Caco-2 (cell line): ENCODE results near the gene TRIM2. TPM values are rescaled to one million over a fixed set of nuclear protein-coding genes. Genes with fewer than 3 reads are reported as not detected.

Experiments
- BruUV-seq: library from RNA; stranded (reverse); fragments of 400-500 nt; replicated peaks from 2 replicates; lab custom pipeline; 2021; lab: Mats Ljungman, UMichigan
- CTCF ChIA-PET: fragments of 300-600 bp; sonication (Branson Sonifier 250); formaldehyde crosslinking; loops from one replicate; lab custom pipeline; 2022; ENCODE audit warnings: antibody characterized with exemption; lab: Charles Lee
- POLR2A ChIA-PET: fragments of 300-600 bp; sonication (Branson Sonifier 250); formaldehyde crosslinking; loops from one replicate; lab custom pipeline; 2022; ENCODE audit warnings: antibody characterized with exemption; lab: Charles Lee
- DNase-seq, 2 experiments: peaks; one replicate each; pipeline versions ENCODE4 v3.0.0 to v3.0.0-alpha.2; 2020 to 2022
- H3K27me3 ChIP-seq: replicated peaks from 2 replicates; pipeline ENCODE4 v1.6.0; 2011; ENCODE audit warnings: low read length; ENCODE audit not compliant: control insufficient read depth, insufficient read depth
- H3K36me3 ChIP-seq: 2 replicates; pipeline ENCODE4 v1.5.1; 2011; ENCODE audit warnings: low read length; ENCODE audit not compliant: control insufficient read depth, insufficient read depth
- H3K4me1 ChIP-seq: fragments of 250-450 bp; sonication (Bioruptor Pico); 2 replicates; pipeline ENCODE4 v1.5.1; 2020; ENCODE audit warnings: mild to moderate bottlenecking
- H3K4me3 ChIP-seq: 2 replicates; pipeline ENCODE4 v1.5.1; 2011; ENCODE audit warnings: low read depth, mild to moderate bottlenecking, control low read depth, low read length
- H3K9me3 ChIP-seq: fragments of 250-450 bp; sonication (Bioruptor Pico); 2 replicates; pipeline ENCODE4 v1.5.1; 2020; ENCODE audit warnings: mild to moderate bottlenecking, moderate library complexity
- H3K27ac Mint-ChIP-seq: one replicate; pipeline ENCODE4 v1.8.0; 2022; ENCODE audit warnings: mixed read lengths; ENCODE audit not compliant: unreplicated experiment
- H3K27me3 Mint-ChIP-seq: one replicate; pipeline ENCODE4 v1.8.0; 2022; ENCODE audit warnings: mixed read lengths; ENCODE audit not compliant: insufficient read depth, unreplicated experiment
- H3K36me3 Mint-ChIP-seq: one replicate; pipeline ENCODE4 v1.8.0; 2022; ENCODE audit warnings: mild to moderate bottlenecking, mixed read lengths; ENCODE audit not compliant: insufficient read depth, unreplicated experiment
- H3K4me1 Mint-ChIP-seq: one replicate; pipeline ENCODE4 v1.8.0; 2022; ENCODE audit warnings: low read depth, mixed read lengths; ENCODE audit not compliant: unreplicated experiment
- H3K4me3 Mint-ChIP-seq: one replicate; pipeline ENCODE4 v1.8.0; 2022; ENCODE audit warnings: mild to moderate bottlenecking, moderate library complexity, mixed read lengths; ENCODE audit not compliant: unreplicated experiment
- H3K9me3 Mint-ChIP-seq: one replicate; pipeline ENCODE4 v1.8.0; 2022; ENCODE audit warnings: mixed read lengths; ENCODE audit not compliant: unreplicated experiment
- intact Hi-C: fragments of 100-400 bp; cut with micrococcal nuclease; formaldehyde crosslinking; loops from one replicate; pipeline ENCODE4 v1.10.0; 2022; ENCODE audit not compliant: unreplicated experiment
- total RNA-seq: library from RNA; stranded (reverse); gene quantifications from 2 replicates; pipeline ENCODE4 v1.2.3, GENCODE V29; 2022
- TF ChIP-seq, protein P1 (sequence below), 2 experiments: fragments of 200-600 bp in 1 of 2; IDR thresholded peaks; 1 replicate in 1 of 2; 2 replicates in 1 of 2; pipeline versions ENCODE4 v1.5.1 to v1.8.0; 2011 to 2022; ENCODE audit warnings: antibody characterized with exemption in 1 of 2, control low read depth in 1 of 2, inconsistent platforms in 1 of 2, low read depth in 1 of 2, low read length in 1 of 2, mild to moderate bottlenecking in 1 of 2, moderate library complexity in 1 of 2; ENCODE audit not compliant: insufficient read depth in 1 of 2, severe bottlenecking in 1 of 2, unreplicated experiment in 1 of 2

Gene TRIM2
- total RNA-seq, 1 experiment from 2014 or later, result 62.3 TPM

DNA sequence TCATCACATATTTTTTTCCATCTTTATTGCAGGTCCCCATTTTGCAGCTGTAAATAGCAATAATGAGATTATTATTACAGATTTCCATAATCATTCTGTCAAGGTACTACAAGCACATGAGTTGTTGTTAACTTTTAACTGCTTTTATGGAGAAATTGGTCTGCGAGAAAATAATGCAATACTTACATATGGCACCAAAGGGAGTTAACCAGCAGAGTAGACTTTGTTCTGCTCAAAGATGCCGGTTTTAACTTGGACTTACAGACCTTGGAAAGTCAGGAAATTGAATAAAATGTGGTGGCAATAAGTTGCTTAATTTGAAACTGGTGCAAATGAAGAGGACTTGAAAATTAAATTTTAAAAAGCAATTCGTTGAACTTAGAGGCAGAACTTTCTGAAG, 119.8 kb downstream of the TRIM2 start:
- H3K9me3 Mint-ChIP-seq, result no peaks in the 10 kb centered on the region
- H3K4me1 Mint-ChIP-seq, result no peaks in the 10 kb centered on the region
- Histone ChIP-seq H3K4me1 (no peaks in the 10 kb centered on the region), H3K4me3 (no peak overlapping the region), H3K9me3 (no peaks in the 10 kb centered on the region), H3K36me3 (no peaks in the 10 kb centered on the region), H3K27me3 (no peaks in the 10 kb centered on the region)
- peaks cover 15% of the 10 kb centered on the region for H3K36me3 Mint-ChIP-seq
- H3K27me3 Mint-ChIP-seq, result no peaks in the 10 kb centered on the region
- intact Hi-C loops, result no loop called here
- no peak overlapping the region for H3K4me3 Mint-ChIP-seq
- POLR2A ChIA-PET, result no interaction called here
- TF ChIP-seq, protein P1, sequence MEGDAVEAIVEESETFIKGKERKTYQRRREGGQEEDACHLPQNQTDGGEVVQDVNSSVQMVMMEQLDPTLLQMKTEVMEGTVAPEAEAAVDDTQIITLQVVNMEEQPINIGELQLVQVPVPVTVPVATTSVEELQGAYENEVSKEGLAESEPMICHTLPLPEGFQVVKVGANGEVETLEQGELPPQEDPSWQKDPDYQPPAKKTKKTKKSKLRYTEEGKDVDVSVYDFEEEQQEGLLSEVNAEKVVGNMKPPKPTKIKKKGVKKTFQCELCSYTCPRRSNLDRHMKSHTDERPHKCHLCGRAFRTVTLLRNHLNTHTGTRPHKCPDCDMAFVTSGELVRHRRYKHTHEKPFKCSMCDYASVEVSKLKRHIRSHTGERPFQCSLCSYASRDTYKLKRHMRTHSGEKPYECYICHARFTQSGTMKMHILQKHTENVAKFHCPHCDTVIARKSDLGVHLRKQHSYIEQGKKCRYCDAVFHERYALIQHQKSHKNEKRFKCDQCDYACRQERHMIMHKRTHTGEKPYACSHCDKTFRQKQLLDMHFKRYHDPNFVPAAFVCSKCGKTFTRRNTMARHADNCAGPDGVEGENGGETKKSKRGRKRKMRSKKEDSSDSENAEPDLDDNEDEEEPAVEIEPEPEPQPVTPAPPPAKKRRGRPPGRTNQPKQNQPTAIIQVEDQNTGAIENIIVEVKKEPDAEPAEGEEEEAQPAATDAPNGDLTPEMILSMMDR (IDR thresholded peaks at IDR 0.05; ENCODE audit: insufficient read depth in 1 of 2, low read depth in 1 of 2, low read length in 1 of 2, severe bottlenecking in 1 of 2, unreplicated experiment in 1 of 2), result no peak
- H3K27ac Mint-ChIP-seq, result no peak overlapping the region
- DNase-seq, result no peak
- no TSS peak for BruUV-seq
- CTCF ChIA-PET, result no interaction called here

DNA sequence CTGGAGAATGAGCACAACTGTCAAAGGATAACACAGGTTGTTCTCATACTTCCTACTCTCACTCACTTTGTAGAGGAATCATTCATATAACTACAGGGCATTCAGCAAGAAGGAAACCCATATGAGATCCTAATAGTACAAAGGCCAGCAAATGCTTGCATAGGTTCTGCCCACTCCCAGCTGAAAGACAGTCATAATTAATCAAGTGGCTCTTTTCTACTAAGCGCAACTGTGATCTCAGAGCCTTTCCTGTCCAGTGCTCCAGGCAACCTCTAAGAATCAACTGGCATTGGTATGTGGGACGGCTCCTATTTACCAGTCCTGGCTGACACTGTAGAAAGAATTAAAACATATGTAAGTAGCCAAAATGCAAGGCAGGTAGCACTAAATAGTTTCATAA, 121.3 kb downstream of the TRIM2 start:
- TF ChIP-seq, protein P1 (IDR thresholded peaks at IDR 0.05; ENCODE audit: insufficient read depth in 1 of 2, low read depth in 1 of 2, low read length in 1 of 2, severe bottlenecking in 1 of 2, unreplicated experiment in 1 of 2), result no peak
- no TSS peak for BruUV-seq
- H3K4me3 Mint-ChIP-seq, result no peak overlapping the region
- H3K27me3 Mint-ChIP-seq, result no peaks in the 10 kb centered on the region
- no peak overlapping the region for H3K27ac Mint-ChIP-seq
- no peak overlapping the region for H3K4me3 ChIP-seq
- intact Hi-C loops, result no loop called here
- peaks cover 6% of the 10 kb centered on the region for H3K36me3 Mint-ChIP-seq
- no peaks in the 10 kb centered on the region for H3K27me3 ChIP-seq
- no peaks in the 10 kb centered on the region for H3K4me1 Mint-ChIP-seq
- H3K36me3 ChIP-seq, result no peaks in the 10 kb centered on the region
- DNase-seq, result no peak
- H3K4me1 ChIP-seq, result no peaks in the 10 kb centered on the region
- CTCF ChIA-PET, result no interaction called here
- H3K9me3 Mint-ChIP-seq, result no peaks in the 10 kb centered on the region
- POLR2A ChIA-PET, result no interaction called here
- no peaks in the 10 kb centered on the region for H3K9me3 ChIP-seq

DNA sequence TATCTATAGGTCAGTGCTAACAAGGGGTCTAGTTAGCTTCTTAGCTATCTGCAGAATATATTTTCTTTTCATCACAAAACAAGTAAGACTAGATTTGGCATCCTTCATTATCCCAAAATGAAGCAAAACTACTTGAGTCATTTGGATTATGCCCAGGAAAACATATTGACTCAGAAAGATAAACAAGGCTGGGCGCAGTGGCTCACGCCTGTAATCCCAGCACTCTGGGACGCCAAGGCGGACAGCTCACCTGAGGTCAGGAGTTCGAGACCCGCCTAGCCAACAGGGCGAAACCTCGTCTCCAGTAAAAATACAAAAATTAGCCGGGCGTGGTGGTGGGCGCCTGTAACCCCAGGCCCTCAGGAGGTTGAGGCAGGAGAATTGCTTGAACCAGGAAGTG, 122.3 kb downstream of the TRIM2 start:
- no peak for DNase-seq
- Mint-ChIP-seq H3K4me3 (no peak overlapping the region), H3K27me3 (no peaks in the 10 kb centered on the region), H3K9me3 (no peaks in the 10 kb centered on the region), H3K4me1 (no peaks in the 10 kb centered on the region), H3K36me3 (no peaks in the 10 kb centered on the region), H3K27ac (no peak overlapping the region)
- no peak overlapping the region for H3K4me3 ChIP-seq
- intact Hi-C loops, result no loop called here
- ChIA-PET CTCF (no interaction called here), POLR2A (no interaction called here)
- no peaks in the 10 kb centered on the region for H3K9me3 ChIP-seq
- H3K27me3 ChIP-seq, result no peaks in the 10 kb centered on the region
- H3K4me1 ChIP-seq, result no peaks in the 10 kb centered on the region
- H3K36me3 ChIP-seq, result no peaks in the 10 kb centered on the region
- TF ChIP-seq, protein P1 (IDR thresholded peaks at IDR 0.05; ENCODE audit: insufficient read depth in 1 of 2, low read depth in 1 of 2, low read length in 1 of 2, severe bottlenecking in 1 of 2, unreplicated experiment in 1 of 2), result no peak
- BruUV-seq, result no TSS peak
